AG08395 (cell line): Measurements from ENCODE around the gene CCR9.

Source experiments
- DNase-seq: peaks from one replicate; pipeline ENCODE4 v3.0.0; 2012; ENCODE audit warnings: mixed read lengths, low spot score

Gene CCR9

GRCh38 chr3:45938043-45938435 is 51.7 kb downstream of the CCR9 start:
- no peak for DNase-seq

DNA sequence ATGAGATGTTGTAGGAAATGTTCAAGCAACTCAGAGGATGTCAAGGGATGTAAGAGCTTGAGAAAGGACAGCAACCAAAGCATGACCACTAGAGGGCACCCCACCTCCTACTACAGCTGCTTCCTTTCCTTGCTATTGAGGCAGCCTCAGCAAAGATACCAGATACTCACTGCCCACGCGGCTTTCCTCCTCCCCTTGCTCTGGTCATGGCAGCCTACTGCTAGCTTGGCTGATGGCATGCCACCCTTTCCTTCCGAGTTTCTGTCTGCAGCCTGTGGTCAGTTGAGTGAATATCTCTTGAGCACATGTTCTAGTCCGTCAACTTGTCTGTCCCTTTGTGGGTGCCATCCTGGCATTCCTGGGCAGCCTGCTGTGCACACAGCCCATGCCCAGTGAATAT is 52.5 kb downstream of the CCR9 start:
- DNase-seq = peak; percentile 82

- no peak for DNase-seq
These were observed 53.0 kb downstream of the CCR9 start for GRCh38 chr3:45939341-45939771.

DNA sequence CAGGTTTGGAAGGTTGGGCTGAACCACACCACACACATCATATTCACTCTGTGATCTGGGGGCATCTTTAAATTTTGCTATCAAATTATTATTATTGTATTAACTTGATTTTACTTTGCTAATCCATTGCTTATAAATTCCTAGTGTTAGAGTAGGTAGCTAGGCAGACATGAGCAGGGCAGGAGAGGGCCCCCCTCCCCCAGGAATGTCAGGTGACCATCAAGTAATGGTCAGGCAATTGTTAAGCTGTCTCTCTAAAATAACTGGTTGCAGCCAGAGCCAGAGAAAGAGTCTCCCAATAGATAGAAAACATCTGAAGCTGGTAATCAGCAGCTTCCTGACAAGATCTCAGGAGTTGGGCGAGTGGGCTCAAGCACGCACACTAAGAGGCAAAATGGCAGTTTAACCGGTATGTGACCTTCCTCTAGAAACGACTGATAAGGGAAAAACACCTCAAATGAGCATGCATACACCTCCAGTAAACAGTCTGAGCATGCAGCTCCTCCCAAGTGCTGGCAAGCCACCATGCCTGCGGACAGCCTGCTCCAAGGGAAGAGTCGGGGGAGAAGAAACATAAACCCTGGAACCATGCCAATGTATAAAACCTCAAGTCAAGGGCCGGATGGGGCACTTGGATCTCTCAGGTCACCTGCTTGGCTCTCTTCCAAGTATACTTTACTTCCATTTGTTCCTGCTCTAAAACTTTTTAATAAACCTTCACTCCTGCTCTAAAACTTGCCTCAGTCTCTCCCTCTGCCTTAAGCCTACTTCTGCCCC is 53.8 kb downstream of the CCR9 start:
- DNase-seq = no peak

- no peak for DNase-seq
These were observed 54.5 kb downstream of the CCR9 start for GRCh38 chr3:45940781-45941365.

DNA sequence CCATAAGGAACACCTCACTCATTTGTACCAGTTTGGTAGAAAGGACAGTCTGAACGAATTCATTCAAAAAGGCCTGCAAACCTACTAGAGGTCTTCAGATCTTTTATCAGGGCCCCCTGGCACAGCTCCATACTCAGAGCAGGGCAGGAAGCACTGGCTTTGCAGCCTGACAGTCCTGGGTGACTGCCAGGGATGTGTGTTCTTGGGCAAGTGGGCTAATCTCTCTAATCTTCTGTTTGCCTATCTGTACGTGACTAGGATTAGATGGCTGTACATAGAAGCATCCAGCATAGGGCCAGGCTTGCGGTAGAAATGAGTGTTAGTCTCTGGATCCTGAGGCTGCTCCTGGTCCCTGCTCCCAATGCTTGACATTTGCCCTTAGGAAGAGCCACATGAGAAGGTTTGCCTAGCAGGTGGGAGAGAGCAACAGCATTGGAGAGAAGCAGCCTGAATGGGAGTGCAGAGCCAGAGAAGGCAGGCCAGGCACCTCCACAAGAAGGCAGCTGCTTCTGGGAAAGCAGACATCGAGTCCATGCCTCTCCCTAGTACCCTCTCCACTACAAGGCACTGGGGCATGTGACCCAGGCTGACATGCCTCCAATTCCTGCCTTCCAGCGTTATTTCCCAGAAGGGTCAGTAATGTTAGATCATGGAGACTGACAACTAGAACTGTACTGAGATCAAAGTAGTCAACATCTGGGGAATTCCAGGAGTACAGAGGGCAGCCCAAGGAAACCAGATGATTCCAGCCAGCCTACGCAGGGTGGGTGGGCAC is 55.9 kb downstream of the CCR9 start:
- DNase-seq = no peak

DNA sequence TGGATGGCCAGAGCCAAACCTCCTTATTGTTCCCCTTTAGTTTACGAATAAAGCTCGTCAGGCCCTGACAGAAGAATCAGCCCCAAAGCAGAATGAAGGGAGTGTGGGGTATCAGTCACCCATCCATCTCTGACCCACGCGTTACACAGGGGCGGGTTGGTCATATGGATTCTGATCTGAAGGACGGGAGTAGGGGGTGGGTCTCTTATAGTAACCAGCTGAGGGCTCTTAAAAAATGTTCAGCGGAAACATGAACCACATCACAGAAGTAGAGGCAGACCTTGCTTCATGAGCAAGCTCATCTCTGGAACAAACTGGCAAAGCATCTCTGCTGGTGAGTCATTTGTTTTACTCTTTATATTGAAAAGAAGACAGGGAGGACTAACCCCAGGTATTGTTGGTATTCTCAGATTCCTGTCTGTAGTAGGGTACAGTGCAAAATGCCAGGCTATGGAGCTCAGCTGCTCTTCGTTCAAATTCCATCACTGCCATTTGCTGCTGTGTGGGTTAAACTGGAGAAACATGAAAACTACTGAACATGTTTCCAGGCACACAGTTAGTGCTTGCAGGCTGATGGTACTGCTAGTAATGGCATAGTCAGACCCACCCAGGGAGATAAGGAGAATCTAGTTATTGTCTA is 57.0 kb downstream of the CCR9 start, which contains the start of gene CXCR6:
CXCR6 (plus strand) TSS at position 258 of the 640 bp plus-strand sequence. CDS start 3,018 bp downstream, outside the sequence.
- no peak for DNase-seq

- no peak for DNase-seq
These were observed 58.7 kb downstream of the CCR9 start for GRCh38 chr3:45944830-45945620.

- no peak for DNase-seq
These were observed 60.0 kb downstream of the CCR9 start for GRCh38 chr3:45946307-45946706.

GRCh38 chr3:45946875-45947274 is 60.5 kb downstream of the CCR9 start:
- no peak for DNase-seq

GRCh38 chr3:45947361-45947760 is 61.0 kb downstream of the CCR9 start:
- DNase-seq = no peak

- DNase-seq = peak; percentile 90
These were observed 62.0 kb downstream of the CCR9 start for GRCh38 chr3:45948311-45948781.

DNA sequence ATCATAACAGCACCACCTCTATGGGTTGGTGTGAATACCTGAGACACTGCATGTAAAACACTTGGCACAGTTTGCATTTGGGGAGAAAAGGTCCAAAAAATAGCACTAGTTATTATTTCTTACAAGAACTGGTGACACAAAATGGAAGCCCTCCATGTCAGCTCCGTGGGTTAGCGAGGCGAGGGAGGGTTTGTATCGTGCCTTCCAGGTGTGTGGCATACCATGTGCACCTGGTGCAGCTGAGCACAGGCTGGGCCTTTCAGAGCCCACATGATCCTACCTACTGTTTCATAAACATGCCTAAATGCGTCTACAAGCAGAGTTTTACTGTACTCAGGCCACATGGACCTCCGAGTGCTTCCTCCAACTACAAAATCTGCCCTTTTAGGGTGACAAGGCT is 62.5 kb downstream of the CCR9 start:
- DNase-seq = no peak

DNA sequence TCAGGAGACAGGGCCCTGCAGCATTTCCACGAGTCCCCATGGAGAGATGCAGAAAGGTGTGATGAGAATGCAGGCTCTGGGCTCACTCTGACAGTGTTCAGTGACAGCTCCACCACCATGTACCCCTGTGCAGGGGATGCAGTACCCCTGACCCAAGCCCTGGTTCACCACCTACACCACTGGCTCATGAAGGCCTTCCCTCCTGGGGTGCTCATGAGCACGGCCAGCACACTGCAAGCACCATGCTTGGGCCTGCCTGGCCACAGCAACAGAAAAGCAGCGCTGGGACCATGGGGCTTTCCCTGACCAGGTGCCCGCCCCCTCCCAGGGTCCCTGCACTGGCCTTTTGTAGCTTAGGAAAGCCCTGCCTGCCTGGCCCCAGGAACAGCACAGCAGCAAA is 63.1 kb downstream of the CCR9 start:
- no peak for DNase-seq

GRCh38 chr3:45950131-45950530 is 63.8 kb downstream of the CCR9 start:
- no peak for DNase-seq

DNA sequence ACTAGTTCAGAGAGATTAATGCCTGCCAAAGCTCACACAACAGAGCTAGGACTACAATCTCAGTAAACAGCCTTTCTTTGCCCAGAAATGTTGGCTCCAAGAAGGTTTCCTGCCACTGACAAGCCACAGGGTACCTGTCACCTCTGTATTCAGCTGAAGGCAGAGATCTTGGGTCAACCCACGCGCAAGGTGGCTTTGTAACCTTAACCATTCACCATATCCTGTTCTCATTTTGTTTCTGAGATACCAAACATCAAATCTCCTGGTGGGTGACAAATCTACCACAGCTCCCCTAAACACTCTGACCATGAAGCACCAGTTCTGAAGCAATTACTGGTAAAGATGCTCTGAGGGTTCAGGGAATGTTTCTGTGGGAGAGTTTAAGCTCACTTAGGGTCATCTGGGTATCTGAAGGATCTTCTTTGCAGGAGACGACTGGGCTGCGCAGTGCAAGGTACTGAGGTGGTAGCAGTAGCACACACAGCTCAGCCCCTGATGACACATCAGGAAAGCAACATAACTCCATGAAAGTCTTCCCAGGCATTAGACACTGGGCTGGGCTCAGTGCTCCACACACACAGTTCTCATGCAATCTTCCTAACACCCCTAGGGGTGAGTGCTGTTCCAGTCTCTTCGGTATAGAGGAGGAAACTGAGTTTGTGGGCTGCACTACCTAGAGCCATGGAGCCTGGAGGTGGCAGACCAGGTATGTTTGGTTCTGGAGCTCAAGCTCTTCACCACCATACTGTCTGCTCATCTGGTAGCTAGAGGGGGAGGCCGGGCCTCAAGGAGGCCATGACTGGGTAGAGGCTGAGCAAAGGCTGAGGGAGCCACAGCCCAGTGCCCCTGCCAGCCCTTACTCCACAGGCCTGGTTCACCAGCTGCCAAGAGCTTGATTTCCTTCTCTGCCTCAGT is 64.6 kb downstream of the CCR9 start:
- DNase-seq = no peak

GRCh38 chr3:45951946-45952345 is 65.6 kb downstream of the CCR9 start:
- DNase-seq = no peak

- no peak for DNase-seq
These were observed 66.1 kb downstream of the CCR9 start for GRCh38 chr3:45952456-45952855.
